SJCRH30 (cell line): Measurements from ENCODE around the gene WIPI1. TPM values are rescaled to one million over a fixed set of nuclear protein-coding genes. Genes with fewer than 3 reads are reported as not detected.

ENCODE experiments used
- DNase-seq, 2 experiments: peaks; one replicate each; pipeline ENCODE4 v3.0.0-alpha.2; 2015 to 2020
- H3K27ac ChIP-seq: fragments of 250-450 bp; sonication (Bioruptor Pico); 2 replicates; pipeline ENCODE4 v1.5.1; 2020; ENCODE audit warnings: mild to moderate bottlenecking, moderate library complexity
- H3K27me3 ChIP-seq: fragments of 250-450 bp; sonication (Bioruptor Pico); 2 replicates; pipeline ENCODE4 v1.5.1; 2020; ENCODE audit warnings: mild to moderate bottlenecking, moderate library complexity
- H3K36me3 ChIP-seq: fragments of 250-450 bp; sonication (Bioruptor Pico); 2 replicates; pipeline ENCODE4 v1.5.1; 2020; ENCODE audit warnings: mild to moderate bottlenecking, moderate library complexity
- H3K4me1 ChIP-seq: fragments of 250-450 bp; sonication (Bioruptor Pico); 2 replicates; pipeline ENCODE4 v1.5.1; 2020; ENCODE audit warnings: mild to moderate bottlenecking, moderate library complexity
- H3K4me3 ChIP-seq: fragments of 250-450 bp; sonication (Bioruptor Pico); 2 replicates; pipeline ENCODE4 v1.5.1; 2020; ENCODE audit warnings: mild to moderate bottlenecking, moderate library complexity
- H3K9me3 ChIP-seq: fragments of 250-450 bp; sonication (Bioruptor Pico); replicated peaks from 2 replicates; pipeline ENCODE4 v1.5.1; 2020; ENCODE audit warnings: mild to moderate bottlenecking, moderate library complexity
- total RNA-seq: library from RNA; depleted of rRNA; stranded (reverse); fragments of >200 nt; shearing (Covaris generic); gene quantifications from 2 replicates; pipeline ENCODE4 v1.2.3, GENCODE V29; 2014

The WIPI1 gene
- total RNA-seq, 1 experiment from 2014 or later: 25.8 TPM

DNA sequence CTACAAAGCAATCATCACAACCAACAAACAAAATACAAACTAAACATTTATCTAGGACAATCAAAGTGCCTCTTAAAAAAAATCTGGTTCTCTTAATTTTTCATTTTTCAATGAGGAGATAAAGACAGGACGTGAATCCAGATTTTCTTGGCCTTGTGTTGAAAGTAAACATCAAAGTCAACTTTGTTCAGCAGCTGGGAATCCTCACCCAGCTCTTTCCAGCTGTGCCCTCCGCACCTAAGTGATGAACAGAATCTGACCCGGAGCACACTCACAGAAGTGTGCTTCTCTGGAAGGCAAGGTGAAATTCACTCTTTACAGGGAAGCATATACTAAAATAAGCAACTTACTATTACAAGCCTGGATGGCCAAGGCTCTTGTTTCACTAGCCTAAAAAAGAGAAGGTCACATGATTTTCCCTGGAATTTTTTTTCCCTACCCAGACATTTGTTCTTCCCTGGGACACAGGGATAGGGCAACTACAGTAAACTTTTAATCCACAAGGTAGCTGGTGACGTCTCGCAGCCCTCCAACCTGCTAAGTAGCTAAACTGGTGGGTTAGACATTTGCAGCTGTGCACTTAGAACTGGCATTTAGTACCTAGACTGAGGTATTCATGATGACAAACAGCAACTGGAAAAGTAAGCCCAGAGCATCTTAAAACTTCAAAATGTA is 3.2 kb downstream of the WIPI1 start:
- no peaks in the 10 kb centered on the region for H3K9me3 ChIP-seq
- no peak overlapping the region for H3K27ac ChIP-seq
- no peak for DNase-seq

DNA sequence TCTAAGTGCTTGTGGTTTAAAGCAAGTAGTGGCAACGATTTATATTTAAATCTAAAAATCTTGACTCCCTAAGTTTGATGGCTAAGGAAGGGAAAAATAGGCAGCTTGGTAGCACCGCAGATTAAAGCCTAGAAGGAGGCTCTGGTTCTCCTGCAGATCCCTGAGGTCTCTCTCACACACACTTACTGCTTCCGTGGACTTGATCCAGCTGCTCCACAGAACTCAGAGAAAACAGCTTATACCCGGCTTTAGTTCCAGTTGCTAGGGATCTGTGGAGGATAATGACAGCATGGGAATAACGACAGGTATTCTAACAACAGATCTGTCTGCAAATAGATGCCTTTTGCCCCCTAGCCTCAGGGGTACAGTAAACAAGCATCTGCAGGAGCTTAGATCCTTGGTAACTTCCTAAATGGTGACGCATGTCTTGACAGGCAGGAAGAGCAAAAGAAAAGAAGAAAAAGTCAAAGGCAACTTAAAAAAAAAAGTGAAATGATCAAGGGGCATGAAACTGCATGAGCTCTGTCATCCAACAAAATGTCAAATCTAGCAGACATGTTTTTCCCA is 4.5 kb downstream of the WIPI1 start:
- Histone ChIP-seq H3K36me3 (no peaks in the 10 kb centered on the region), H3K9me3 (no peaks in the 10 kb centered on the region), H3K4me3 (no peak overlapping the region), H3K27me3 (no peaks in the 10 kb centered on the region), H3K4me1 (peaks cover 4% of the 10 kb centered on the region; the same call in 1 of the 2 replicates), H3K27ac (no peak overlapping the region)
- no peak for DNase-seq

More for the DNA sequence above, 3.2 kb downstream of the WIPI1 start:
- peaks cover 11% of the 10 kb centered on the region; the same call in 1 of the 2 replicates for H3K4me1 ChIP-seq
- H3K27me3 ChIP-seq: no peaks in the 10 kb centered on the region
- H3K4me3 ChIP-seq: no peak overlapping the region
- H3K36me3 ChIP-seq: no peaks in the 10 kb centered on the region

- Histone ChIP-seq H3K4me1 (peaks cover 4% of the 10 kb centered on the region; the same call in 1 of the 2 replicates), H3K9me3 (no peaks in the 10 kb centered on the region), H3K27ac (no peak overlapping the region), H3K36me3 (no peaks in the 10 kb centered on the region), H3K4me3 (no peak overlapping the region), H3K27me3 (no peaks in the 10 kb centered on the region)
- DNase-seq: no peak
These were observed 5.5 kb downstream of the WIPI1 start for GRCh38 chr17:68451670-68452354.

DNA sequence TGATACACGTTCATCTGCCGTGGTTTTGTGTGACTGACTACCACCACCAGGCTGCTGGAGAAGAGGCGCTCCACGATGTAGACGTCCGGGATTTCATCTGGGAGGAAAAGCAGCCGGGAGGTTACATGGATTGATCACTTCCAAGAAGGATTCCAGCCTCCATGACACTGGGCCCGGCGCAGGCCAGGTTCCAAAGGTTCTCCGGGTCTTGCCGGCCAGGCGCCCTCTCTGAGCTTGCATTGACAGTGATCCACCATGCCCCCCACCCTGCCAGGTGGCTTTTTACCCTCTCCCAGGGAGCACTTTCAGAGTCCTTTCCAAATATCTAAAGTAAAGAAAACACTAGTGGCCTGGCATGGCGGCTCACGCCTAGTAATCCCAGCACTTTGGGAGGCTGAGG is 6.5 kb downstream of the WIPI1 start:
- Histone ChIP-seq H3K4me3 (no peak overlapping the region), H3K27me3 (no peaks in the 10 kb centered on the region), H3K27ac (no peak overlapping the region), H3K36me3 (no peaks in the 10 kb centered on the region), H3K9me3 (no peaks in the 10 kb centered on the region), H3K4me1 (peaks cover 3% of the 10 kb centered on the region; the same call in 1 of the 2 replicates)
- DNase-seq: no peak

- Histone ChIP-seq H3K27me3 (no peaks in the 10 kb centered on the region), H3K36me3 (no peaks in the 10 kb centered on the region), H3K4me3 (no peak overlapping the region), H3K9me3 (no peaks in the 10 kb centered on the region), H3K4me1 (no peaks in the 10 kb centered on the region; the same call in 1 of the 2 replicates), H3K27ac (no peak overlapping the region)
- DNase-seq: no peak
These were observed 6.9 kb downstream of the WIPI1 start for GRCh38 chr17:68450391-68450790.

DNA sequence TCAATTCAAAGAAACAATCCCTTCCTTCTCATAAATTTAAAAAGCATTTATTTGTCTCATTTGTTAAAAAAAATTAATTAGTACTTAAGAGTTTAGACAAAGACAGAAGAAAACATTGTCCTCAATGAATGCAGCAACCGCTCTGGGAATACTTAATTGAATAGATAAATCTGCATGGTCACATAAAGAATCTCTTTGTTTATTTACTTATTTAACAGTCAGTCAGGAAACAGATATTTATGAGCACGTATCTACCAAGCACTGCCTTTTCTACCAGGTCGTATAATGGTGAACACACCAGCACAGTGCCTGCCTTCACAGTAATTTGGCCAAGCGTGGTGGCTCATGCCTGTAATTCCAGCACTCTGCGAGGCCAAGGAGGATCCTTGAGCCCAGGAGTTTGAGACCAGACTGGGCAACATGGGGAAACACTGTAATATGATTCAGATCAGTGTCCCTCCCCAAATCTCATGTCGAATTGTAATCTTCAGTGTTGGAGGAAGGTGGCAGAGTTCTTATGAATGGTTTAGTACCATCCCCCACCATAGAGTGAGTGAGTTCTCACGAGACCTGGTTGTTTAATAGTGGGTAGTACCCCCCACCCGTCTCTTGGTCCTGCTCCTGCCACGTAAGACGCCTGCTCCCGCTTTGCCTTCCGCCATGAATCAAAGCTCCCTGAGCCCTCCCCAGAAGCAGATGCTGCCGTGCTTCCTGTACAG is 8.1 kb downstream of the WIPI1 start:
- no peaks in the 10 kb centered on the region for H3K27me3 ChIP-seq
- no peaks in the 10 kb centered on the region for H3K9me3 ChIP-seq
- DNase-seq: no peak
- H3K4me3 ChIP-seq: no peak overlapping the region
- no peaks in the 10 kb centered on the region for H3K36me3 ChIP-seq
- H3K4me1 ChIP-seq: no peaks in the 10 kb centered on the region
- no peak overlapping the region for H3K27ac ChIP-seq

- Histone ChIP-seq H3K36me3 (no peaks in the 10 kb centered on the region), H3K27ac (no peak overlapping the region), H3K4me1 (no peaks in the 10 kb centered on the region), H3K27me3 (no peaks in the 10 kb centered on the region), H3K9me3 (no peaks in the 10 kb centered on the region), H3K4me3 (no peak overlapping the region)
- DNase-seq: no peak
These were observed 10.7 kb downstream of the WIPI1 start for GRCh38 chr17:68446626-68447041.

DNA sequence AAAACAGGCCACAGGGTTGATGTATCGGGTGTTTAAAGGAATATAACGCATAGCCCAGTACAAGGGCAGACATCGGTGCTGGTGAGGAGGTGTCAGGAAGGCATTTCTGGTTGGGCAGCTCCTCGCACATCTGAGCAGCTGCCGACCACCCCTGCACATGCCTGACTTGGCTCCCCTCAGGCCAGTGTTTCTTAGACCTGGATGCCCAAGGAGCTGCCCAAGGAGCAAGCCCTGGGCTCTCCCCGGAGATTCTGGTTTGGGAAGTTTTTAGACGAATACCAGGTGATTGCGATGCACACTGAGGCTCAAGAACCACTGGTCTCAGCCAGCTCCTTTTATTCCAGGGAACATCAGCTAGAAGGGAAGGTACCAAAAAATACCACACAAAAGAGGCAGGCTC is 11.6 kb downstream of the WIPI1 start:
- no peak for DNase-seq
- Histone ChIP-seq H3K4me1 (no peaks in the 10 kb centered on the region), H3K27me3 (no peaks in the 10 kb centered on the region), H3K4me3 (no peak overlapping the region), H3K9me3 (no peaks in the 10 kb centered on the region), H3K27ac (no peak overlapping the region), H3K36me3 (no peaks in the 10 kb centered on the region)

DNA sequence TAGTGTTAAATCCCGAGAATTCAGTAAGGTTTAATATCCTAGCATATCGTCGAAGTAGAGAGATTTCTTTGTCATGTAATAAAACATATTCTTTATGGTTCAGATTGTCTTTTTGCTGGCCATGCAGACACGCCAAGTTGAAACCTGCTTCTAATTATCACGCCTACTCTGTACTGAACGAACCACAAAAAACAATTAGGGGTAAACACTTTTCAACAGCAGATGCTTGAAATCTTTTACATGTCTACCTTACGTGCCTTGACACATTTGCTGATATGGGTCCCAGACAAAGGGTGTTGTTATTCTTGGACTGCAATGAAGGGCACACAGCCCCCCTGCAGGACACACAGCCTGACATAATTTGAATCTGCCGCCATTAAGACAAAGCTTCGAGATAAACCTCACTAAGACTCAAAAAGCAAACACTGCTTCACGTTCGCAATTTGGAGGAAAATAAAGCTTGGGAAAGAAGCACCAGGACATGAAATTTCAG is 13.3 kb downstream of the WIPI1 start:
- Histone ChIP-seq H3K9me3 (no peaks in the 10 kb centered on the region), H3K27ac (no peak overlapping the region), H3K4me1 (no peaks in the 10 kb centered on the region), H3K36me3 (no peaks in the 10 kb centered on the region), H3K4me3 (no peak overlapping the region), H3K27me3 (no peaks in the 10 kb centered on the region)
- no peak for DNase-seq

GRCh38 chr17:68441070-68441770 is 16.1 kb downstream of the WIPI1 start:
- no peak overlapping the region for H3K4me3 ChIP-seq
- no peaks in the 10 kb centered on the region for H3K27me3 ChIP-seq
- no peak for DNase-seq
- H3K27ac ChIP-seq: no peak overlapping the region
- no peaks in the 10 kb centered on the region for H3K9me3 ChIP-seq
- H3K36me3 ChIP-seq: no peaks in the 10 kb centered on the region
- H3K4me1 ChIP-seq: 0 out of 2 replicates have a peak, but pooled peaks cover under 1% of the 10 kb centered on the region

- H3K27ac ChIP-seq: no peak overlapping the region
- DNase-seq: no peak
- no peak overlapping the region for H3K4me3 ChIP-seq
- H3K27me3 ChIP-seq: no peaks in the 10 kb centered on the region
- H3K4me1 ChIP-seq: 0 out of 2 replicates have a peak, but pooled peaks cover 2% of the 10 kb centered on the region
- no peaks in the 10 kb centered on the region for H3K36me3 ChIP-seq
- H3K9me3 ChIP-seq: no peaks in the 10 kb centered on the region
These were observed 16.8 kb downstream of the WIPI1 start for GRCh38 chr17:68440526-68440925.

- Histone ChIP-seq H3K4me3 (no peak overlapping the region), H3K27ac (no peak overlapping the region), H3K9me3 (no peaks in the 10 kb centered on the region), H3K4me1 (0 out of 2 replicates have a peak, but pooled peaks cover 2% of the 10 kb centered on the region), H3K36me3 (no peaks in the 10 kb centered on the region), H3K27me3 (no peaks in the 10 kb centered on the region)
- DNase-seq: no peak
These were observed 17.5 kb downstream of the WIPI1 start for GRCh38 chr17:68439656-68440290.

- DNase-seq: no peak
- Histone ChIP-seq H3K36me3 (peaks cover under 1% of the 10 kb centered on the region; the same call in 1 of the 2 replicates), H3K9me3 (no peaks in the 10 kb centered on the region), H3K4me3 (no peak overlapping the region), H3K4me1 (0 out of 2 replicates have a peak, but pooled peaks cover 2% of the 10 kb centered on the region), H3K27me3 (no peaks in the 10 kb centered on the region), H3K27ac (no peak overlapping the region)
These were observed 19.1 kb downstream of the WIPI1 start for GRCh38 chr17:68437979-68438822.
